ENCODE measurements around the gene BAHCC1. TPM values are rescaled to one million over a fixed set of nuclear protein-coding genes. Genes with fewer than 3 reads are reported as not detected.
A peak's percentile ranks its signal among the peaks of the same experiment; 100 is the strongest.

Gene BAHCC1
- total RNA-seq, 6 donors from 2014 or later = 8.2 to 81.7 (median 21.0) TPM

DNA sequence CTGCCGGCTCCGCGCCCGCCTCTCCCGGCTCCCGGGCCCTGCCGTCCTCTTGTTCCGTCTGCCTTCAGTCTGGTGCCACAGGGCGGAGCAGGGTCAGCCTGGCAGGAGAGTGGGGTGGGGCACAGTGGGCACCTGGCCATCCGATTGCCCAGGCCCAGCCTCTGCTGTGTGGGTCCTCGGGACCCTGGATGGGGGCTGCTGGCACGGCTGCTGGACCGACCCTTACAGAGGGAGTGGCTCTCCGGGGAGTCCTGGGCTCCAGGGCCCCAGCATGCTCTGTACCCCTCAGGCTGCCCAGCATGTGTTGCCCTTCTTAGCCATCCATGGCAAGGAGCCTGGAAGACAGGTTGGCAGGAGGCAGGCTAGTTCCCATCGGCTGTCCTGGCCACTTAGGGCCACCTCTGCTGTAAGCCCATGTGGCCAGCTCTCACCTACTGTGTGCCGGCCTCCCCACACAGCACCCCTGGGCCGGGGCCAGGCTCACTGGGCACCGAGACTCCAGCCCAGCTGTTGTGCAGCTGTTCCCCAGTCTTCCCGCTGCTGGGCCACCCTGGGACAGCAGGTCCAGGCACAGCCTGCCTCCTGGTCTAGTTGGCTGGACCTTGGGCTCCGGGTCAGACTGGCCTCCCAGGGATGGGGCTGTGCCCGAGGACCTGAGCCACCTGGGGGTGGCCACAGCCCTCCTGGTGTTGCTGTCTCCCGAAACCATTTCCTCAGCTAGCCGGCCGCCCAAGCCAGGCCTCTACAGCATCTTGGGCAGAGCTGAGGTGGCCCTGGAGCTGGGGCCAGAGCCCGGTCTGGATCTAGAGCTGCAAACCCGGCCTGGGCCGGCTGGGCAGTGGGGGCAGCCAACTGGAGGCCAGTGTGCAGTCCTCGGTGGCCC, 24.9 kb downstream of the BAHCC1 start:
- DNase-seq = peak in 1 of 2 donors; percentile 87
- ATAC-seq (ENCODE audit: low FRiP score in 2 of 2) = no peak
- Histone ChIP-seq H3K4me1 (peaks cover 50 to 65% (median 57%) of the 10 kb centered on the region in 4 donors), H3K36me3 (no peaks in the 10 kb centered on the region), H3K4me3 (peak overlapping the region in 3 of 4 donors; percentile 29 to 39 (median 35)), H3K9me3 (no peaks in the 10 kb centered on the region), H3K27ac (peak overlapping the region; percentile 81 to 96 (median 85)), H3K27me3 (no peaks in the 10 kb centered on the region)
- TF ChIP-seq POLR2AphosphoS5 (IDR thresholded peaks at IDR 0.05) (peak in 1 of 2 donors; percentile 21), EP300 (IDR thresholded peaks at IDR 0.05) (no peak), POLR2A (IDR thresholded peaks at IDR 0.05) (no peak)
- TF ChIP-seq, protein P1, sequence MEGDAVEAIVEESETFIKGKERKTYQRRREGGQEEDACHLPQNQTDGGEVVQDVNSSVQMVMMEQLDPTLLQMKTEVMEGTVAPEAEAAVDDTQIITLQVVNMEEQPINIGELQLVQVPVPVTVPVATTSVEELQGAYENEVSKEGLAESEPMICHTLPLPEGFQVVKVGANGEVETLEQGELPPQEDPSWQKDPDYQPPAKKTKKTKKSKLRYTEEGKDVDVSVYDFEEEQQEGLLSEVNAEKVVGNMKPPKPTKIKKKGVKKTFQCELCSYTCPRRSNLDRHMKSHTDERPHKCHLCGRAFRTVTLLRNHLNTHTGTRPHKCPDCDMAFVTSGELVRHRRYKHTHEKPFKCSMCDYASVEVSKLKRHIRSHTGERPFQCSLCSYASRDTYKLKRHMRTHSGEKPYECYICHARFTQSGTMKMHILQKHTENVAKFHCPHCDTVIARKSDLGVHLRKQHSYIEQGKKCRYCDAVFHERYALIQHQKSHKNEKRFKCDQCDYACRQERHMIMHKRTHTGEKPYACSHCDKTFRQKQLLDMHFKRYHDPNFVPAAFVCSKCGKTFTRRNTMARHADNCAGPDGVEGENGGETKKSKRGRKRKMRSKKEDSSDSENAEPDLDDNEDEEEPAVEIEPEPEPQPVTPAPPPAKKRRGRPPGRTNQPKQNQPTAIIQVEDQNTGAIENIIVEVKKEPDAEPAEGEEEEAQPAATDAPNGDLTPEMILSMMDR (IDR thresholded peaks at IDR 0.05) = no peak
- WGBS, 2 donors = 35 to 49% methylated on average over 15 to 21 of the region's 28 CpGs

DNA sequence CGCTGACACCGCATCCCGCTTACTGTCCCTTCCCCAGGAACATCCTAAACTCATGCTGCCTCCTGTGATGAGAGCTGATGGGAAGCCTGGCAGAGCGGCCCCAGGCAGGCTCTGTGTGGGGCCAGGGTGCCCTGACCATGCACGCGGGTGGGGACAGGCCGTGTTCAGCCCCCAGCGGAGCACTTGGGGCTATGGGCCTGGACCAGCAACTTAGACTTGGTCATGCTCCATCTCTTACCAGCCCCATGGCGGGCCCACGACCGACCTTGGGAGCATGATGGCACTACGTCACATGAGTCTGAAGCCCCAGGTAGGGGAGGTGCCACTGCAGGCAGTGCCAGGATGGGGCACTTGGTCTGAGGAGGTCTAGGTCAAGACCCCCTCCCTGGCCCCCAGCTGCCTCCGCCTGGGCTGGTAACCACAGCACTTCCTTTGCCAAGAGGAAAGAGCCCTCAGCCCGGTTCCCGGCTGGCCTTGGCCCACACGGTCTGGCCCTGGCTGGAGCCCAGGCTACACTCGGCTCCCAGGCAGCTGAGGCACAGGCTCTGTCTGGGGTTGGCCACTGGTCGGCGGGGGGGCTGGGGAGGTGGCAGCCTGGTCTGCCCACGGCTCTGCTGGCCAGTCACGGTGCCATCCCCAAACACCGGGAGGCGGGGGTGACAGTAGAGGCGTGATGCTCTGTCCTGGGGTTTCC, 25.7 kb downstream of the BAHCC1 start:
- no peaks in the 10 kb centered on the region for H3K27me3 ChIP-seq
- WGBS, 2 donors = 76 to 80% methylated on average over 13 to 23 of the region's 24 CpGs
- H3K4me3 ChIP-seq = no peak overlapping the region
- no peaks in the 10 kb centered on the region for H3K36me3 ChIP-seq
- H3K27ac ChIP-seq = peak overlapping the region; percentile 81 to 96 (median 85)
- DNase-seq = peak; percentile 70 to 90
- H3K4me1 ChIP-seq = peaks cover 50 to 65% (median 57%) of the 10 kb centered on the region in 4 donors
- H3K9me3 ChIP-seq = no peaks in the 10 kb centered on the region
- TF ChIP-seq POLR2AphosphoS5 (IDR thresholded peaks at IDR 0.05) (no peak), EP300 (IDR thresholded peaks at IDR 0.05) (no peak), POLR2A (IDR thresholded peaks at IDR 0.05) (no peak)
- TF ChIP-seq, protein P1 (IDR thresholded peaks at IDR 0.05) = no peak
- peak in 1 of 2 donors; percentile 21 for ATAC-seq (ENCODE audit: low FRiP score in 2 of 2)

DNA sequence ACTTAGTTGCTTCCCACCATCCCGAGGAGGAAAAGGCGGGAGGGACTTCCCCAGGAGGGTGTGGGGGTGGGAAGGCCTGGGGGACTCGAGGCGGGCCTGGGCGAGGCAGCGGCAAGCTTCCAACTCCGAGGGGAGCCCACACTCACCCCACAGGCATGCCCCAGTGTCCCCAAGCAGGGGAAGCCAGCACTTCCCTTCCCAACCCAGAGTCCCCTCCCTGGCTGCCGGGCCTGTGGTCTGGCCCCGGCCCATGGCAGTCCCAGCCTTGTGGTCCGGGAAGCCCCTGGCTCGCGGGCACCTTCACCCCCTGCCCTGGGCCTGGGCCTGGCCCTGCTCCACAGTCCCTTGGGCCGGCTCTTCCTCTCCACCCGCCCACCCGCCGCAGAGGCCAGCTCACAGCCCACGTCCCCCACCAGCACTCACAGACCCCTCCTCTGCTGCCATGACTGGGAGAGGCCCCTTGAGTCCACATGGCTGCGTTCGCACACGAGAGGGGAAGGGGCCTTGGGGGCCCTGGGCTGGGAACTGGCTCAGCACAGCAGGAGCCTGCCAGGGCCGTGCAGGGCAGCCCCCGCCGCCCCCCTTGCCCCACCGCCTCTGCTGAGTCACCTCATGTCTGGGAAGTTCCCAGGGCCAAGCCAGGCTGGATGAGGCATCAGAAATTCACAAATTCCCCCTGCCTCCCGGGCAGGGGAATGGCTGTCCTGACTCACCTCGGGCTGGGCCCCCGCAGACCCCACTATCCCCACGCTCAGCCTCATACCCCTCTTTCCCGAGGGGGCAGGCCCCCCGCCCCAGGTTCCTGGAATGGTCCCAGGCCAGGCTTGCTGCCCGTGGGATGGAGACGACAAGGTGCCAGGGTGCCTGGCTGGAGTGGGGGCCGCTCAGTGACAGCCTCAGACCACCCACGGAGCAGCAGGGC, 27.8 kb downstream of the BAHCC1 start:
- WGBS, 2 donors = 13 to 18% methylated on average over 7 to 31 of the region's 34 CpGs
- H3K4me1 ChIP-seq = peaks cover 59 to 79% (median 69%) of the 10 kb centered on the region in 4 donors
- TF ChIP-seq EP300 (IDR thresholded peaks at IDR 0.05) = peak in 1 of 4 donors; percentile 8
- TF ChIP-seq, protein P1 (IDR thresholded peaks at IDR 0.05) = no peak
- TF ChIP-seq POLR2A (IDR thresholded peaks at IDR 0.05) = no peak
- TF ChIP-seq POLR2AphosphoS5 (IDR thresholded peaks at IDR 0.05) = peak; percentile 18 to 31
- peak; percentile 85 to 93 for DNase-seq
- no peaks in the 10 kb centered on the region for H3K36me3 ChIP-seq
- ATAC-seq (ENCODE audit: low FRiP score in 2 of 2) = peak; percentile 67 to 80
- no peaks in the 10 kb centered on the region for H3K27me3 ChIP-seq
- H3K9me3 ChIP-seq = no peaks in the 10 kb centered on the region
- peak overlapping the region; percentile 72 to 86 (median 82) for H3K27ac ChIP-seq
- H3K4me3 ChIP-seq = peak overlapping the region in 1 of 4 donors; percentile 1

DNA sequence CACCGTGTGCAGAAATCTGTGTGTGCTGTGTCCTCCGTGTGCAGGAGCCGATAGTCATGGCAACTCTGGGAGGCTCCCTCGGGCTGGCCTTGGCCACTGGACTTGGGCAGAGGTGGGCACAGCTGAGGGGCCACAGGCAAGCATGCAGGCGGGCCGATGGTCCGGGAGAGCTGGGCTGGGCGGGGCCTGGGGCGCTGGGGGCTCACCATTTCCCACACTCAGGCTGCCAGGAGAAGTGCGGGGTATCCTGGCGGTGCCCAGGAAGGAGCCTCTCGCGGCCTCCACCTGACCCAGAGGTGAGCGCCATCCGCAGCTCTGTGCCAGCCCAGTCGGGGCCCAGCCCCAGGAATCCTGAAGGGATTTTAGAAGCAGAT, 28.4 kb downstream of the BAHCC1 start:
- no peaks in the 10 kb centered on the region for H3K9me3 ChIP-seq
- peaks cover 66 to 79% (median 74%) of the 10 kb centered on the region in 4 donors for H3K4me1 ChIP-seq
- no peak overlapping the region for H3K4me3 ChIP-seq
- TF ChIP-seq POLR2A (IDR thresholded peaks at IDR 0.05) (no peak), POLR2AphosphoS5 (IDR thresholded peaks at IDR 0.05) (no peak), EP300 (IDR thresholded peaks at IDR 0.05) (no peak)
- DNase-seq = peak in 1 of 2 donors; percentile 83
- H3K36me3 ChIP-seq = no peaks in the 10 kb centered on the region
- ATAC-seq (ENCODE audit: low FRiP score in 2 of 2) = no peak
- WGBS, 2 donors = 74 to 81% methylated on average over 5 to 12 of the region's 16 CpGs
- H3K27ac ChIP-seq = peak overlapping the region; percentile 72 to 86 (median 82)
- no peaks in the 10 kb centered on the region for H3K27me3 ChIP-seq
